Hypothalamus (tissue), 51 donors: Measurements from ENCODE around the gene PDE3B.
"Not testable (repeated sequence)": the region's sequence is repeated elsewhere in the genome, so short reads cannot be mapped to it uniquely, and the experiment has no call there.

Source experiments
- DNase-seq, 51 donors: peaks; one replicate each; lab custom pipeline; 2025; lab: John Stamatoyannopoulos, UW

Gene PDE3B

GRCh38 chr11:14873632-14874031, 230.0 kb downstream of the PDE3B start:
- no peak for DNase-seq

- no peak for DNase-seq
Observed at GRCh38 chr11:14875163-14875562, 231.6 kb downstream of the PDE3B start.

DNA sequence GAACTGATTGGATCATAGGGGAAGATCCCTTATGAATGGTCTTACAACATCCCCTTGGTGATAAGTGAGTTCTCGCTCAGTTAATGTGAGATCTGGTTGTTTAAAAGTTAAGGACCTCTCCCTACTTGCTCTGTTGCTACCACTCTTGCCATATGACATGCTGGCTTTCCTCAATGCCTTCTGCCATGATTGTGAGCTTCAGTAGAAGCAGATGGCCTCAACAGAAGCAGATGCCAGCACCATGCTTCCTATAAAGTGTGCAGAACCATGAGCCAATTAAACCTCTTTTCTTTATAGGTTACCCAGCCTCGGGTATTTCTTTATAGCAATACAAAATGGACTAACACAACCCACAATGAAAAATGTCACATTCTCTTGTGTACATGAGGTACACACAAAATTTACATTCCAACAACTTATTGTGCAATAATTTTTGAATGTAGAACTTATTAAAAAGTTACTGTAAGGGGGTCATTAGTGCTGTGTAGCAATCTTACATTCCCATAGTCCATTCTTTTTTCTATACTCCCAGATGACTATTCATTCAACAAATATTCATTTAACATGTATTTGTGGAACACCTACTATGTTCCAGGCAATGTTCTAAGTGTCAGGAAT, 238.1 kb downstream of the PDE3B start:
- DNase-seq, result no peak

- DNase-seq, result no peak
Observed at GRCh38 chr11:14882196-14882595, 238.6 kb downstream of the PDE3B start.

- not testable (repeated sequence) for DNase-seq
Observed at GRCh38 chr11:14883683-14884082, 240.1 kb downstream of the PDE3B start.

DNA sequence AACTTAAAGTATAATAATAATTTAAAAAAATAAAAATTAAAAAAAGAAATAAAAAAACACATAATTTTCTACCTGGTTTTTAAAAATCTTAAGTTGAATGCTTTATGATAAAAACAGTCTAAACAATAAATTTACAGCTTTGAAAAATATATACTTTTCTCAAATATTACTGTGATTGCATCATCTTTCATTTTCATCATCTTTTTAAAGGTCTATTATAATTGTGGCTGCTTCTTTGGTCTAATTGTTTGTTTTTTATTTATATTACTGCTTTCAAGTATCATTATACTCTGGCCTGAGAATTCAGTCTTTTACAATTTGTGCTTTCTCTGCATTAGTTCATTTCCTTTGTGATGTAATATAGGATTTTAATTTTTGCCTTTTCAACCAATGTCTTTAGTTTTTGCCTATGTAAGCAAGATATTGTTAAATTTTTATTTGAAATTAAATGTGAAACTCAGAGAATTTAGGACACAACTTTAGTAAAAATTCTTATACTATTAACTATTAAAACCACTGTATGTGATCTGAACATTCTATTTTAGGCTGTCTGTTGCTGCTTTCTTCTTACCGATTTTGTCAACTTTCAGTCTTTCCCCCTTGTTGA, 241.2 kb downstream of the PDE3B start:
- DNase-seq, result no peak

DNA sequence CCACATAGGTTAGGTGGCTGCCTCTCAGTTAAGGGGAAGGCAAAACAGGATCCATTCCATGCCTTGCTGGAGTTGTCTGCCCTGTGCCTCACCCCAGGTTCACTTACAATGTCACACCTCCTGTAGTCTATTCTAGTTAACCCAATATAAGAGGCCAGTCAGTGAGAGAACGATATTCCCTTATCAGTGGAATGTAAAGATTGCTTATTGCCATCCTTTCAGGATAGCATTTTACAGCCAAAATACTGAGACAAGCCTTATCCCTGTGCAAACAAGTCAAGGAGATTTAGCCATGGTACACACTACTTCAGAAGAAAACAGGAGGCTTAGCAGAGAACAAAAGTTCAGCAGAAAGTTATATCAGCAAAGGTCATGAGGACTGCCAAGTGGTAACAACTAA, 242.9 kb downstream of the PDE3B start:
- no peak for DNase-seq

GRCh38 chr11:14891143-14892035, 247.8 kb downstream of the PDE3B start:
- DNase-seq, result peak in 50 of 51 donors; percentile 23 to 88 (median 72)

DNA sequence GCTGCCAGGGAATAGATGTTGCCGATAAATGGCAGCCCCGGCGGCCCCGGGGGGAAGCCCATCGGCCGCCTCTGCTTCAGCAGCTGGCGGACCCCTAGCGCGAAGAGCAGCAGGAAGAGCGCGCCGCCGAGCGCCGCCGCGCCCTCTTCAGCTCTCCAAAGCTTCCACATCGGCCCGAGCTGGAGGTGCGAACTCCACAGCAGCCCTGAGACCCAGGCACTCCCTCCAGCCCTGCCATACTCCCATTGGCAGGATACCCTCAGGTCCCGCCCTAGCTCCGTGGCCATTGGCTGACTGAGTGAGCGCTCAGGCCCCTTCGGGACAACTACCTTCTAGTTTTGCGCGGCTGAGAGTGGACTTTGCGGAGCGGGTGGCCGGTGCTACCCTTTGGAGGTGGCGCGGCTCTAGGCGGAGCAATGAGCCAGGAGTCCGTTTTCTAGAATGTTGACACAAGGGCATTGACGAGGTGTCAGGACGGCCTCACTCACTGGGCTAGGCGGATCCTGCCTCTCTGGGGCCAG, 248.5 kb downstream of the PDE3B start, which contains the start of gene CYP2R1:
Gene CYP2R1, minus strand, starts transcription at position 196 of the 521 bp plus-strand sequence. Its CDS starts 26 bp downstream, at position 170.
- DNase-seq, result peak; percentile 44 to 96 (median 84)

DNA sequence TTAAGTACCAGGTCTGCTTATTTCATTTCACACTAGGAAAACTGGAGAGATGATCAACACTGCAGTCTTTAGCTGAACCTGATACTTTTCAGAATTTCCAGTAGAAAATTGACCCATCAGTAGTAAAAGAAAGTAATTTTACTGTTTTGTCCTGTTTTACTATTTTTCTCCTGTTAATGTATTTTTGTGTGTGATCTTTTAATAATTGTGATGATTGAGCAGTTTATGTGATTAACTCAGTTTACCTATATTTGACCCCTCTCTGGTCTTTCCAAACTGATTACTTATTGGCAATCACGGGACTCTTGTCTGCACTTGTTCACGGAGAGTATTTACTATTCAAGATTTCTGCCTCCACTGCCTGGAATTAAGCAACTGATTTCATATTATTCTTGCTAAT, 249.0 kb downstream of the PDE3B start:
- DNase-seq, result no peak

DNA sequence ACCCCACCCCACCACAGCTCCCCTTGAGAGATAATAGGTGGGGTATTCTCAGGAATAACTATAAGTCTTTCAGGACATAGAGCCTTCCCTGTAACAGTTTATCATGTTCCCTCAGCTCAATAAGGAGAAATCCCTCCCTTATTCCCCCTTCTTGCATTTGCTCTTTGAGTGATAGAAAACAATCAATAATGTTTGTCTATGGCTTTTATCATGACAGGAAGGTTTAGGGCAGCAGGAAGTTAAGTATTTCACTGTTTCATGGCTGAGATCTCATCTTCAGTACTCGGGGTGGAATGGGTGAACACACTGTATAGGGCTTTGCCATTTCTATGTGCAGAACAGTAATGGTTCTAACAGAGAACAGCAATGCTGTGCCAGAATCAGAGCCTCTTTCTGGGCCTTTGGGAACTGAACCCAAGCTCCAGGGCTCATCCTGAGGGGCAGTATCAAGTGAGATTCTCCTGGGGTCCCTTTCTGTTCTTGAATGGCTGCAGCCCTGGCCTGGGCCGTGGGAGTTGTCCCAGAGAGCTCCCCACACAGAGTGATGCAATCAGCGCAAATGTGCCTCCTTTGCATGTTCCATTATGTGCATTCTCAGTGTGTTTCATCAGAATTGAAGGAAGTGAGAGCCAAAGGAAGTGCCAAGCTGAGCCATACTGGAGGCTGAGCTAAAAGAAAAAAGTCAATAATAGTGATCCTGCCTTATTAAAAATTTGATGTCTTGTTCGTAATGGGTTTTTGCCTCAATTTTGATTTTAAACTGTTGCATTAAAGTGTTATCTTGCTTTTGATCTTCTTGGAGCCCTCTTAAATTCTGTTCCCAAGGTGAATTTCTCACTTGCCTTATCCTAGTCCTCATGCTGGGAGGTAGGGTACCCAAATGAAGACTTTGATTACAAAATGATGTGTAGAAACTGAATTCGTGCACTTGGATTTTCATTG, 251.3 kb downstream of the PDE3B start:
- DNase-seq, result peak in 15 of 51 donors; percentile 2 to 28 (median 10)

- no peak for DNase-seq
Observed at GRCh38 chr11:14898355-14898754, 254.8 kb downstream of the PDE3B start.

- no peak for DNase-seq
Observed at GRCh38 chr11:14898906-14899305, 255.3 kb downstream of the PDE3B start.

GRCh38 chr11:14902650-14903350, 259.2 kb downstream of the PDE3B start:
- DNase-seq, result no peak

DNA sequence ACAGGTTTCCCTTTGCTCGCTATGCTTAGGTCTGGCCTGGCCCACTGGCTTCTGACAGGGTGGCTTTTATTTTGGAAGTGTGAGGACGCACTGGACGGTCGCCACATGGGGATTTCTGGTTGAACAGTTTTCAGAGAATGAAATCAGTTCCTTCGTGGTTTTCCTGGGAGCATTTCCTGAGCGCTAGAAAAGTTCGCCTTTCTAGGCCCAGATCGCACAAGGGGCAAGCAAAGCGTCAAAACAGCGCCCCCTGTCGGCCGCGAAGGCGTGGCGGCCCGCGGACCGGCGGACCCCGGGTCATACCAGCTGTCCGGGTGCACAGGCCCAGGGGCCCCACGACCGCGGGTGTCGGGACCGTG, 261.1 kb downstream of the PDE3B start:
- DNase-seq, result peak in 45 of 51 donors; percentile 3 to 80 (median 49)

GRCh38 chr11:14905104-14906033, 261.8 kb downstream of the PDE3B start:
- peak in 18 of 51 donors; percentile 2 to 50 (median 26) for DNase-seq

DNA sequence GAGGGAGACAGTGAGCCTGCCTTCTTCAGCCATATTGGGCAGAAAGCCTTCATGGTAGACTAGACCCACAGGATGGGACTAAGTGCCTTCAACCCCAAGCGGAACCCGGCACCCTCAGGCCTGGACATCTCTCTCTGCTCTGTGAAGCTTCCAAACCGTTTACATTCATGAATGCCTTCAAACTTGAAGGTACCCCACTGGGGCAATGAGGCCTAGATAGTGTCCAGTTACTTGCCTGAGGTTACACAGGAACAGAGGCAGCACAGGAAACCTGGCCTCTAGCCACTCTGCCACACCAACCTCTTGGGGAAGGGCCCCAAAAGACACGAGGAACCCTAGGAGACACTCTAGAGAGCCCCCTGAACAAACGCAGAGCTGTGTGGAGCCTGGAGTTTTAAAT, 263.0 kb downstream of the PDE3B start:
- DNase-seq, result no peak

DNA sequence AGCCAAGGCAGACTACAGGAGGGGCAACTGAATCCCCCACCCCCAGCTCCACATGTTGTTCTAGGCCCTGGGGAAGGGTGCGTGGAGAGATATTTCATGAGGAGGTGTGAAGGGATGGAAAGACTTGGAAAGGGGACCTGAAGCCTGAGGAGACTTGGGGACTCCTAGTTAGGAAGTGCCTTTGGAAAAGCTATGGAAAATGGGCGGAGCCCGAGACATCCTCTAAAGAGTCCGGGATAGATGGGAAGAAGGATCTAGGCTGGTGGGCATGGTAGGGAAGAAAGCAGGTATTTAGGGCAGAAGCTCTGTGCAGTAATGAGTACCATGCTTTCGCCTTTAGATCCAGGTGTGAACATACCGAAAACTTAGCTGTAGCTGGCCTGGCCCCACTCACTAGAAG, 263.4 kb downstream of the PDE3B start:
- DNase-seq, result no peak
